CD4-positive, alpha-beta T cell treated with Interleukin-2 at 100 ng/mL for 4 hours (primary cell): ENCODE data around the gene EIPR1.

Experiments used
- DNase-seq: peaks from one replicate; pipeline ENCODE4 v3.0.0-alpha.2; 2020; ENCODE audit warnings: low spot score

The EIPR1 gene

DNA sequence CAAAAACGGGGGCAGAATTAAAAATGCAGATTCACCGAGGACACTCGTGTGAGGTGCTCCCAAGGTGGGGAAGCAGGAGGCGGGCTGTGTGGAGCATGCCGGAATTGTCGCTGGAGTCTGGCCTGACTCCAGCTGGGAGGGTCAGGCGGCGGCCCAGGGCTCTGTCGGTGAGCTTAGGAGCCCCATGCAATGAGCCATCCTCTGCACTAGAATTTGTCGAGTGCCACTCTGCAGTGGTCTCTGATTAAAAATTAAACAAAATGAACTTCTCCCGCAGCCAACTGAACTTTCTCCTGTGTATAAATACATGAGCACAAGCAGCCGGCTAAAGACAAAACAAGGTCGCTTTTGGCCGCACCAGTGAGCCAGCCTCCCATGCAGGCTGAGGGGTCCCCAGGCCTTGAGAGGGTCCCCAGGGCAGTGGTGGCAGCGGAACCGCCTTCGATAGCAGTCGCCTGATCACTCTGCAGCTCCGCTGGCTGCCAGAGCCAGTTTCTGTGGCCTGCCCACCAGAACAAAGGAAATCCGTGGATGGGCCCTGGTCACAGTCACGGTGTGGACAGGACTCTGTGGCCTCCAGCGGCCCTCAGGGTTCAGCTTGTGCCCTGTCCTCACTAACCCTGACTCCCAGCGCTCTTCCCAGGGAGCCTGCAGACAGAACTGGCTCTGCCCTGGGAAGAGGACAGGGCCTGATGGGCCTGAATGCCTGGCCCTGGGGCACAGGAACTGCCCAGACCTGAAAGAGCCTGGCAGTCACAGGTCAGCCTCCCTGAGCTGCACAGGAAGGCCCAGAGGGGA, 201.3 kb downstream of the EIPR1 start:
- no peak for DNase-seq

DNA sequence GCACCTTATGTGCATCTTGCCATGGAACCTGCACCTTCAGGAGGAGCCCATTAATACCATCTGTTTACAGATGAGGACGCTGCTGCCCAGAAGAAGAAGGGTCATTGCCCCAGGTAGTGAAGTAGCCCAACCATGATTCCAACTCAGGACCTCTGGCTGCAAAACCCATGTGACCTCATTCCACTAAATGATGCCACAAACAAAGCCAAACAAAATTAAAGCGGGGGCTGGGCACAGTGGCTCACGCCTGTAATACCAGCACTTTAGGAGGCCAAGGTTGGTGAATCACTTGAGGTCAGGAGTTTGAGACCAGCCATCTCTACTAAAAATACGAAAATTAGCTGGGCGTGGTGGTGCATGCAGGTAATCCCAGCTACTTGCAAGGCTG, 202.1 kb downstream of the EIPR1 start:
- no peak for DNase-seq

DNA sequence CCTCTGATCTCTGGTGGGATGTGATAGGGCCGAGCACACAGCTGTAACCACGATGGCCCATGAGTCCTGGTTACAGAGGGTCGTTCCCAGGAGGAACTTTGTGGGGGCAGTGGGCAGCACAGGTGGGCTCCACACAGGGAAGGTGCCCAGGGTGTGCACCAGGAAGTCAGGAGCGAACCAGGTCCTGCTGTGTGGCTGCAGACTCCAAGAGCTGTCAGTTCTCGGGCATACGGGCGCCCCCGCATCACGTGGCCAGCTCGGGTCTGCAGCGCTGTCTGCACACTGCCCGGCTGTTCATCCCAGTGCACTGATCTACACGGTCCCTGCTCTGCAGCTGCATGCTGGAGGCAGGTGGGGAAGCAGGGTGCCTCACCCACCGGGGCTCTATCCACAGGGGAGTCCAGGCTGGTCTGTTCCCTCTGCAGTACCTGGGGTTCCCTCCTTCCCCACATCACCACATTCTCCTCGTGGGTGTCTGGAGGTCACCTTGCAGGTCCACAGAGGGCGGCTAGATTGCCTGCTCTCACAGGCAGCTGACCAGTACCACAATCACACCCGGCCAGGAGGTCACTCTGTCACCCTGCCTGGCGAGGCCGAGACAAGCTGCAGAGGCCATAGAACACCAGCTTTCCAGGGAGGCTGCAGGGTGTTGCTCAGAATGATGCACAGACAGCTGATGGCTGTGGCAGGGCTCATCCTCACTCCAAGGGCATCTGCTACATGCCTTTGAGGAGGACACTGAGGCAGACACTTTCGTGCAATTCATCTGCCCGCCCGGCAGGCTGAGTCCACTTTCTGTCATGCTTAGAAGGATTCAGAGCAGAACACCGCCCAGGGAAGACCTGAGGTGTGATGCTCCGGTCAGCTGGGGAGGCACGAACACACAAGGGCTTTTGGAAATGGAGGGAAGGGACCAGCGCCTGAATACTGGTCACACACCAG, 202.7 kb downstream of the EIPR1 start:
- no peak for DNase-seq

DNA sequence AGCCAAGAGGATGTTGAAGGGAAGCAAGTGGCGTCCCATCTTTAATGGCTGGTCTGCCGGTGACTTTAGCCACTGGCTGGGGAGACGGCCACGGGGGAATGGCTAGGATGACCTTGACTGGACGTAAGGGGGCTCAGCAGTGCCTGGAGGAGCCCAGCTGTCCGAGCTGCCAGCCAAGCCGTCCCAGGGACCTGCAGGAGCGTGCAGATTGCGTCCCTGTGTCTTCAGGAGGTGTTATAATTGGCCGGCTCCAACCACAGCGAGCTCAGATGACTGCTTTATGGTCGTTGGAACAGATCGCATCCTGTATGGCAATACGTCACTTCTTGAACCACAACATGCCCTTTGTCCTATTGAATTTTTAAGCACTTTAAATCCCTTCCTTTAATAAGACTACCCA, 204.6 kb downstream of the EIPR1 start:
- no peak for DNase-seq

DNA sequence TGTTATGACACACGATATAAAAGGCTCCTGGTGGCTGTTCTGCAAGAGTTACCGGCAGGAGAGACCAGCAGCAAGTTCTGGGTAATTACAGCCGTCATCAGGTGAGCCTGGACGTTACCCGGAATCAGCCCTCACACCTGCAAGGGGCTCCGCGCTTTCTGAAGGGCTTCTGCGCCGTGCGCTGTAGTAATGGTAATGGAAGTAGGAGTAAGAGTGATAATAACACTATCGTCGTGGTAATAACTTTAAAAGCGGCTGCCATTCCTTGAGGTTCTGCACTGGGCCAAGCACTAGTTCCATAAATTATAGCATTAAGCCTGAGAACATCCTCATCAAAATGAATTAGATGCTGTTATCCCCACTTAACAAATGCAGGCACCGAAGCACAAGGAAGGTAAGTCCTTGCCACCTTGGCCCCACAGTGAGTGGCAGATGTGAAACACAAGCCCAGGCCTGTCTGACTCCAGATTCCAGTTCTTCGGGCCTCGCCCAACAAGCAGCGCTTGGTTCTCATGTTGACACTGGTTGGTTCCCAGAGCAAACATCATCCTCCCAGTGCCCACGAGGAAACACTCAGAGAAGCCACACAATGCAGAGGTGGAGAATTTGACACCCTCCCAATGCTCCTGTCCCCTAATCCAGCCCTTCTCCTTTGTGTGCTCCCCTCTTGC, 205.2 kb downstream of the EIPR1 start:
- no peak for DNase-seq

DNA sequence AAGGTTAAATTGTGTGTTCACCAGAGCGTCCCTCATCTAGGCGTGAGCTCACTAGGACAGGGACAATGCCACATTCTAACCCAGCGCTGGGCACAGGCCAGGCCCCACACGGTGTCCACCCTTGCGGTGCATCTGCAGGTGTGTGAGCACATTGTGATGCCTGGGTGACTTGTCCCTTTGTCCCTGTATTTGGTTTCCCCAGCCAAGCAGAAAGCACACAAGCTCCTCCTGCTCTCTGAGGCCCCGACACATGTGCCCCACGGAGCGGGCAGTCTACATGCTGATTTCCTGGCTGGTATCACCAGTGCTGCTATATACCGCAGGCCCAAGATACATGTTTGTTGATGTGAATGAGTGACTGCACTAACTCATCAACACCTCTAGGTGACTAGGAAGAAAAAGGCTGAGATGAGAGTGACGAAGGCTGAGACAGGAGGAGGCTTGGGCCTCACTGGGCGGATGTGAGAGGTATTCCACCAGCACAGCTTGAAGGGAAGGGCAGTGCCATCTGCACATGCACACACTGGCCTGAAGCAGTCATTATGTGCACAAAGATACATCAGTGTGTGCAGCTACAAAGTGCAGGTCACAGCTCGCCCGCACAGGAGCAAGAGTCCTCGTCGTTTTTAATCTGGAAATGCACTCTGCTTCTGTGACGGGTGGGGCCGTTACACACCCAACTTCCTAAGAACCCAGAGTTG, 205.9 kb downstream of the EIPR1 start:
- no peak for DNase-seq

DNA sequence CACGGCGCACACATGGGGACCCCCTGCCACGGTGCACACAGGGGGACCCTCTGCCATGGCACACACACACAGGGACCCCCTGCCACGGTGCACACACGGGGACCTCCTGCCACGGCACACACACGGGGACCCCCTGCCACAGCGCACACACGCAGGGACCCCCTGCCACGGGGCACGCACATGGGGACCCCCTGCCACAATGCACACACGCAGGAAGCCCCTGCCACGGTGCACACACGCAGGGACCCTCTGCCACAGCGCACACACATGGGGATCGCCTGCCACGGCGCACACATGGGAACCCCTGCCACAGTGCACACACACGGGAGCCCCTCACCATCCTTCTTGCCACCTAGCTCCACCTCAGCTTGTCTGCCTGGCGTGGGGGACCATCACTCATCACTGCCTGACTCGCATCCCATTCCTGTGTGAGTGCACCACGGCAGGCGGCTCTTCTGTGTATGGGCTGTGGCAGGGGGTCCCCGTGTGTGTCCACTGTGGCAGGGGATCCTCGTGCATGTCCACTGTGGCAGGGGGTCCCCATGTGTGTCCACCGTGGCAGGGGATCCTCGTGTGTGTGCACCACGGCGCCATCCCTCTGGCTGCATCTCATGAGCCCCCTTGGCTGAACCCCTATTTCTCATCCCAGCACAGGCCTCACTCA, 206.7 kb downstream of the EIPR1 start:
- DNase-seq, result no peak

DNA sequence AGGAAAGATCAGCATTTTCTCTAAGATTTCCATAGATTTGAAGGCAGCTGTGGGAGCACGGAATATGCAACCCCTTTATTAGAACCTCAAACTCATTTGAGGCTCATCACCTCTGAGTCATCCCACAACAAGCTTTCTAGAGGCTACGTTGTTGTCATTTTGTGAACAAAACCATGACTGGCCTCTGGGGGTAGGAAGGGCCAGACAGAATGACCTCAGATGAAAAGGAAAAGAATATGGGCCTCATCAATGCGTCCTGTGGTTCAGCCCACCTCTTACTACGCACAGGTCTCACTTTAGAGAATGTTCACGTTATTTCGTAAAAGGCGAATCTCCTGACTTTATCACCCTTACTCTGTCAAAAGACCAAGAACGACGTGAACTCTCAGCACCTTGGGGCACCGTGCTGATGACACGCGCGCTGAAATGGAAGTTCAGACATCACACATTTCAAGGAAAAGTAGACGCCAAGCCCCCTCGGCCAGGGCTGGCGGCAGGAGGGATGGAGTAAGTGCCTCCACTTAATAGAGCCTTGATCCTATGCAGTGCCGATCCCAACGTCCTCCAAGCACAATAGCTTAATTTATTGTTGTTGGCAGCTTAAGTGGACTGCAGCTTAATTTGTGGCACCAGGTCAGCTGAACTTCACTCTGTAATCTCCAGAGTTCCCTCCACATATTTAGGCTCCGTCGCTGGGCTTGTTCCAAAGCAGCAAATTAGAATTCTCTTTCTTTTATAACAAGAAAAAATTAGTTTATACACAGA, 208.3 kb downstream of the EIPR1 start:
- DNase-seq, result no peak

DNA sequence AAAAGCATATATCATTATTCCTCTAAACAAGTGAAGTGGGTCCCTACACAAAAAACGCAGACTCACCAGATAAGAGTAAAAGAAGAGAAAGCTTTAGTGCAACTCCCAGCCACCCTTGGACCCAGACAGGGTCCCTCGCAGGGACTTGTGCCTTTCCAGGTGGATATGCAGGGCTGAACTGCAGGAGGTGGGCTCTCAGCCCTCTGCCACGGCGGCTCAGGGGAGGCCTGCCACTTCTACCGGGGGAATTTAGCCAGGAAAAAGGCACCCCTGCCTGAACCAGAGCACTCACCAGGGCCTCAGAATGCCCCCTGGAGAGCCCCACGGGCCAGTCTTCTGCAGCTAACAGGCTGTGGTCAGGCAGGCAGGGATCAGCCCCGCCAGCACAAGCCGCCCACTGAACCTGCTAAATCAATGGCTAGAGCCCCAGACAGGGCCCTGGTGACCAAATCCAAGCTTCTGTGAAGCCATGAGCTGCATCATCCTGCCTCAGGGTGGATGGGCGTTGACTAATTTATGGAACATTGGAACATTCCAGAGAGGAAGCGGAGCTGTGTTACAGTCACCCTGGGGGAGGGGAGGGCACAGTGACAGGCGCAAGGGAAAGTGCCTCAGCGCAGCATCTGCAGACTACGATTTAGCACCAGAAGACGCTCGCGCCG, 209.3 kb downstream of the EIPR1 start:
- DNase-seq, result no peak

DNA sequence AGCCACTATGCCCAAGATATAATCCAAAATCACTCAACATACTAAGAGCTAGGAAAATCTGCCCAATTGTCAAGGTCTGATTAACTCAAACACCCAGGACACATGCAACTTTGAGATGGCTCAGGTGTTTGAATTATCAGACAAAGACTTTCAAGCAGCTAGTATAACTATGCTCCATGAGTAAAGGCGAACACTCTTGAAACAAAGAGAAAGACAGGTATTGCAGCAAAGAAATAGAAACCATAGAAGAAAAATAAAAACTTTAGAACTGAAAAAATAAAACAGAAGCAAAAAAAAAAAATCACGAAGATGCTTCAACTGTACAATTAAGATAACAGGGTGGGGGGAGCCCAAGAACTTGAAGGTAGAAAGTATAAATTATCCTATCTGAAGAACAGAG, 214.2 kb downstream of the EIPR1 start:
- no peak for DNase-seq

DNA sequence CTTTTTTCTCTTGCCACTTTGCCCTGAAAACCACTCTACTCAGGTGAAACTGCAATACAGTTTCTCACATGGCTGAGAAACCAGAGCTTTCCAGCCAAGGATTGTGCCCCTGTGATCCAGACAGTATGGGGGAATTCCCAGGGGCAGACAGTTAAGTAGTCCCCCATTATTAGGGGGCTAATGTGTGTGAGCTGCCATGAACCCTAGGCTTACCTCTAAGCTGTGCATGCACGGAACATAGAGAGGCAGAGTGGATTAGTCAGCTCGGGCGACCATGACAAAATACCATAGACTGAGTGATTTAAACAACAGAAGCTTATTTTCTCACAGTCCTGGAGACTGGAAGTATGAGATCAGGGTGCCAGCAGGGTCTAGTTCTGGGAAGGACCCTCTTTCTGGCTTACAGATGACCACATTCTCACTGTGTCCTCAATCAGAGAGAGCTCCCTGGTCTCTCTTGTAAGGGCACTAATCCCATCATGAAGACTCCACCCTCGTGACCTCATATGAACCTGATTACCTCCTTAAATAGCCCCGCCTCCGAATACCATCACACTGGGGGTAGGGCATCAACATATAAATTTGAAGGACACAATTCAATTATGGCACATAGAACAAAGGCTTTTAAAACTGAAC, 215.1 kb downstream of the EIPR1 start:
- no peak for DNase-seq

DNA sequence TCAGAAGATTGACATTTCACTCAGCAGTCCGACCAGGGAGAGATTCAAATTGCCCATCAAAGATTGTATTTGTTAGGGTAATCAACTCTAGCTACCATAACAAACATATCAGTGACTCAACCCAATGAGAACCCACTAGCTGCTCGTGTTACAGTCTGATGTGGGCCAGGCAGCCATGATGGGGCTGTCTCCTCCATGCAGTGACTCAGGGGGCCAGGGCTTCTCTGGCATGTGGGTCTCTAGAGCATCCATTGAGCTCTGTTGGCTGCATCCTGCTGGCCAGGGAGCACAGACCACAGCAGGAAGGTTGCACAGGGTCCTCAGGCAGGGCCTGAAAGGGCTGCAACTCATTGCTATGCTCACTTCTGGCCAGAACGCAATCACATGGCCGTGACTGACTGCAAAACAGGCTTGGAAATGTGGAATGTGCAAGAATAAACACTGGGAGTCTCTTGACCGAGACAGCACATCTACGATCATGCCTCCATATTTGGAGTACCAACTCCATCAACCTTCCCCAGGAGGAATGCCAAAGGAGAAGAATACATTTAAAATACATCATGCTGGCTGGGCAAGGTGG, 216.8 kb downstream of the EIPR1 start:
- no peak for DNase-seq

DNA sequence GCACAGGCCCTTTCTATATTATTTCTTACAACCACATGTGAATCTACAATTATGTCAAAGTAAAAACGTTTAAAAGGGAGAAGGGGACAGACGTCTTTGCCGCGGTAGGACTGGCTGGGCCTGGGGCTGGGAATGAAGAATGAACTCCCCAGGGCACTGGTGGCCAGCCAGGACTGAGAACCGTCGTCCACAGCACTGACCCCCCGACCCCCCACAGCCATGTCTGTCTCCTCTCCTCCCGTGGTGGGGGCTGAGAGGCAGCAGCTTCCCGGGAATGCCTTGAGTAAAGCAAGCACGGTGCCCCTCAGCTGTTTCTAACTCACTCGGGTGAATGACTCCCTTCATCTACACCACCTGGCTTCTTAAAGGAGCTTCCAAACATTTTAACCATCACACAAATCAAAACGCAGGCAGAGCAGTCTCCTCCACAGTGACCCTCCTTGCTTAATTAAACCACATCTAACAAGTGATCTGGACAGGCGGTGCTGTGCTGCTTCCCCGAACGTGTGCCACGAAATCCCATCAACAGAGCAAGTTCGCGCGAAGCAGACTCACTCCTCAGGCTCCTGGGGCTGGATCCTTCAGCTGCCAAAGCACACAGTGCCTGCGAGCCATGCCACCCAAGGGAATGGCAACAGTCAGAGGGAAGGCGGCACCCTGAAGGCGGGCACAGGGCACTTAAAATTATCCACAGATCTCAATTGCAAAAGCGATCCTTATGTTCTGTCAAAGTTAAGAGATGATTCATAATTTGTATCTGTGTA, 217.7 kb downstream of the EIPR1 start:
- DNase-seq, result no peak

DNA sequence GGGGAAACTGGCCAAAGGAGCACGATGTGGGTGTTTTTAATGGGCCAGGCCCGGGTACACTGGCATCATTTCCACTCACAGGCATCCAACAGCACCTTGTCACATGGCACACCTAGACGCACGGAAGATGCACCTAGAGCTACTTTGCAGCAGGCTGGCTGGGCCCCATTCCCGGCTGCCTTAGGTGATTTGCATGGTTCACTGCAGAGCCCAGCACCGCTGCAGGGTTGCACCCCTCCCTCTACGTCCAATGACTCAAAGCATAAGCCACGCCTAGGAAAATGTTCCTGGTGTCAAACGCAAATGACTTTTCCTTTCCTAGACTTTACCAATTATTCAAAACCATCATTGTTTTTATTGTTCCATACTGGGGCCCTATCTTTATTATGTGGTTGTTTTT, 222.9 kb downstream of the EIPR1 start:
- no peak for DNase-seq

DNA sequence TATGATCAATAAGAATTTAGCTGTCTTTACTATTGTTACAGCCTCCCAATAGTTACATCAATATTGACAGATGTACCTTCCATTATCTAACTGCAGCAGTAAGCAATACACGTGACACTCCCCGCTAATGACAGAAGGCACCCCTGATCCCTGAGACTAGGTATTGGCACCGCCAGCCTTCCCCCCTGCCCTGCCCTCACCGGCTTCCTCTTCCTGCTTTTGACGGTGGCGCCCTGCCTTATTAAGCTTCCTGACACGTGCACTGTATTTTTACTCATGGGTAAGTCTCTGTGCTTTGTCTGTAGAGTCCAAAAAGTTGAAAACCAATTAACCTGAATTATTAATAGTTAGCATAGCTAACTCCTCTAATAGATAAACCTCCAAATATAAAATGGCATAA, 223.5 kb downstream of the EIPR1 start:
- DNase-seq, result no peak

DNA sequence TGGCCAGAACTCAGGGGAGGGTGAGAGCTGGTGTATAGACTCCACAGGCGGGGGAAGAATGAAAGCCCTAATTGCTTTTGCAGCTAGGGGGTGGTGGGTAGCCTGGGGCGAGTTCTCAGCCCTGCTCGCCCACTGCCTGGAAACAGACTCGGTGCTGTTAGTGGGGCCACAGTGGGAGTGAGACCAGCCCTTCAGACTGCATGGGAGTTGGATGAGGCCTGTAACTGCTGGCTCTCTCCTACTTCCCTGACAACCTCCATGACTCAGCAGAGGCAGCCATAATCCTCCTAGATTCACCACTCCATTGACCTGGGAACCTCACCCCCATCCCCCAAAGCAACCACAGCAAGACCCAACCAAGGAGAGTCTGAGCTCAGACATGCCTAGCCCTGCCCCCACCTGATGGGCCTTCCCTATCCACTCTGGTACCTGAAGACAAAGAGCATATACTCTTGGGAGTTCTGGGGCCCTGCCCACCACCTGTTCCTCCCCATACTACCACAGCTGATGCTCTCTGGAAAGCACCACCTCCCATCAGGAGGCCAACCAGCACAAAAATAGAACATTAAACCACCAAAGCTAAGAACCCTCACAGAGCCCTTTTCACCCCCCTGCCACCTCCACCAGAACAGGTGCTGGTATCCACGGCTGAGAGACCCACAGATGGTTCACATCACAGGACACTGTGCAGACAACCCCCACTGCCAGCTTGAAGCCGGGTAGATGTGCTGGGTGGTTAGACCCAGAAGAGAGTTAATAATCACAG, 226.3 kb downstream of the EIPR1 start:
- no peak for DNase-seq

DNA sequence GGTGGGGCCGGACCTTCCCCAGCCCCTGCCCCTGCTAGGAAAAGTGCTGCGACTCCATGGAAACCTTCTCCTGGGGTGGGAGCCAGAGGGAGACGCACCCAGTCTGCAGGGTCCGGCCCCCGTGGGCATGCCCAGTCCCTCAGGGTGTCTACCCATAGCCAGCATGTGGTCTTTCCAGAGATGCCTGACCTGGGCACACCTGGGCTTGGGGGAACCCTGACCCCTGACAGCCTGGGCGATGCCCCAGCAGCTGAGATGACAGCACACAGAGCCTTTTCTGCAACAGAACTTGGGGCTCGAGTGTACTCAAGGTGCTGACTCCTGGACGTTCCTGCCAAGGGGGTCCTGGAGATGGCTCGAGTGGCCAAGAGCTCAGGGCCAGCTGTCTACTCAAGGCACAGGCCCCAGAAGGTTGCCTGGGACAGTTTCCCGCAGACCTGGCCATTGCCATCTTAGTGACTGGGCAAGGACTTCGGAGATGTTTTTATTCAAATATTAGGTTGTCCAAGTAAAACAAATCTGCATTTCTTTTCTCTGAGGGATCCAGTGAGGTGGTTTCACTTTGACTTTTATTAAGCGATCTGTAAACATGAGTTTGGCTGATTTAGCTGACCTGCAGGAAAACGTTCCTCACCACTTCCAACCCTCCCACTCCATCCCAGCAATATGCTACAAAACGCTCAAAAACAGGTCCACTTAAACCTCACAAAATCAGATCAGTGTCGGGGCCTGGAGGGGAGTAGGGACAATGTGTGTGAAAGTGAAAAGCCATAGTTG, 228.0 kb downstream of the EIPR1 start:
- DNase-seq, result no peak
